GM04503 (cell line): ENCODE results near the gene CTPS2.
"Not testable (repeated sequence)": the region's sequence is repeated elsewhere in the genome, so short reads cannot be mapped to it uniquely, and the experiment has no call there.

Experiments used
- DNase-seq: peaks from one replicate; pipeline ENCODE4 v3.0.0-alpha.2; 2012; ENCODE audit warnings: low read depth

CTPS2 gene

GRCh38 chrX:16712548-16713155, at the start of gene CTPS2:
CTPS2 (minus strand) TSS chrX:16712669; CDS start chrX:16702902, 9,767 bp downstream.
- DNase-seq: peak; percentile 20

- not testable (repeated sequence) for DNase-seq
These were observed 49.0 kb upstream of the CTPS2 start for GRCh38 chrX:16761500-16761899.

GRCh38 chrX:16756724-16757123, 44.3 kb upstream of the CTPS2 start:
- no peak for DNase-seq

DNA sequence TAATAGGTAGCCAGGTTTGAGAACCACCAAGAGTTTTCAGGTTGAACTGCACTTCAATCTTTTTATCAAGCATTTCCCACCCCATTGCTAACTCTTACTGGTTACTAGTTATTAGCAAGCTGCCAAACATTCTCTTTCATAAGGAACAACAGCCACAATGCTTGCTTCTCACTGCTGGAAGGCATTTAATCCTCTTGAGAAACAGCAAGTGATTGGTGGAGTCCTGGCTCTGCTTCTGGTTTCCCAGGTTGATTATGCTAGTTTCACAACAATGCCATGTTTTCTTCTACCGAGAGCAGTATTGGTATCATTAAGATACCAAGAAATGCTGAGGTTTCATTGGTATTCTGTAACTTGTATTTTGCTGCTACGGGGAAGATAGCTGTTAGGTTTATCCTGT, 41.5 kb upstream of the CTPS2 start:
- no peak for DNase-seq

DNA sequence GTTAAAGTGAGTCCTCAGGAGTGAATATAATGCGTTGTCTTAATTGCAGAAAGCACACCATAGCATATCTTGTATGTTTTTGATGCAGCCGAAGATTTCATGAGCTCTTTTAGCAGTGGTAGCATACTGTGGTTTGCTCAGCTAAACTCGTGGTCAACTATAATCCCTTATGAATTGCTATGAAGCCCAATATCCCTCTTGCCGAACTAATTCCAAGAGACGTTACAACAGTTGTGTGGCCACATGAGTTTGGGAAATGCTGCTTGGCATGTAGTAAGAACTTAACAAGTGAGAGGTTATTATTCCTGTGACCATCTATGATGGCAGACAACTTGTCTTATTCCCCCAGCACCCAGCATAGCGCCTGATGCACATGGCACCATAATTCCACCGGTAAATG, 37.7 kb upstream of the CTPS2 start:
- no peak for DNase-seq

GRCh38 chrX:16748425-16748824, 36.0 kb upstream of the CTPS2 start:
- DNase-seq: no peak

DNA sequence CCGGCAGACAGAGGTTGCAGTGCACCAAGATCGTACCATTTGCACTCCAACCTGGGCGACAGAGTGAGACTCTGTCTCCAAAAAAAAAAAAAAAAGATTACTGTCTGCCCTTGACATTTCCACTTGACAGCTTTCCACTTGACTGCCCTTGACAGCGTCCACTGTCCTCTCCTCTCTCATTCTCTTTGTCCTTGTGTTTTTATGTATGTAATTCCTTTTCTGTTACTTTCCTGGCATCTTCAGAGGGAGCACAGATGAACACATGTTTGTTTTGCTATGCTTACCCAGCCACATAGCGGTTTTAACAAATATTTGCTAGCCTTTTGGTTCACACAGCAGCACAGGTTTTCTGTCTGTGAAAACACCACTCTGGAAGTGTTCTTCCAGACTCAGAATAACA, 33.2 kb upstream of the CTPS2 start:
- DNase-seq: no peak

GRCh38 chrX:16745102-16745501, 32.6 kb upstream of the CTPS2 start:
- no peak for DNase-seq

GRCh38 chrX:16743604-16744325, 31.3 kb upstream of the CTPS2 start:
- peak; percentile 56 for DNase-seq

- no peak for DNase-seq
These were observed 27.1 kb upstream of the CTPS2 start for GRCh38 chrX:16739574-16739973.

- DNase-seq: no peak
These were observed 24.6 kb upstream of the CTPS2 start for GRCh38 chrX:16737024-16737423.

GRCh38 chrX:16733013-16733412, 20.5 kb upstream of the CTPS2 start:
- DNase-seq: no peak

GRCh38 chrX:16730450-16730849, 18.0 kb upstream of the CTPS2 start:
- DNase-seq: no peak

DNA sequence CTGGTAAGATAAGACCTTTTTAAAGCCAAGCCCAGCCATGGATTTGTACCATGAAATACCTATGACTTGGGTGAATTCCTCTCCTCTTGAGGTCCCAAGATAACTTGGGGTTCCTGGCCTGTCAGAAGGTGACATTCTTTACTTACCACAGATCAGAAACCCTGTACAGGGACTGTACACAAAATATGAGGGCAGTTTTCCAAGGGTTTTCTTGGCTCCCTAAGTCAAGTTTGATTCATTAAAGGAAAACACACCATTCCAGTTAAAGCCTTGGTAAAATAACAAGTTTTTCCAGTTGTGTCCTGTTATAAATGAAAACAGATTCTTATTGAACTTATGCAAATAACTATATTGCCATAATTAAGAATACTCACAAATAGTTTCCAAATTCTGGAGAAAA, 15.2 kb upstream of the CTPS2 start:
- DNase-seq: no peak

DNA sequence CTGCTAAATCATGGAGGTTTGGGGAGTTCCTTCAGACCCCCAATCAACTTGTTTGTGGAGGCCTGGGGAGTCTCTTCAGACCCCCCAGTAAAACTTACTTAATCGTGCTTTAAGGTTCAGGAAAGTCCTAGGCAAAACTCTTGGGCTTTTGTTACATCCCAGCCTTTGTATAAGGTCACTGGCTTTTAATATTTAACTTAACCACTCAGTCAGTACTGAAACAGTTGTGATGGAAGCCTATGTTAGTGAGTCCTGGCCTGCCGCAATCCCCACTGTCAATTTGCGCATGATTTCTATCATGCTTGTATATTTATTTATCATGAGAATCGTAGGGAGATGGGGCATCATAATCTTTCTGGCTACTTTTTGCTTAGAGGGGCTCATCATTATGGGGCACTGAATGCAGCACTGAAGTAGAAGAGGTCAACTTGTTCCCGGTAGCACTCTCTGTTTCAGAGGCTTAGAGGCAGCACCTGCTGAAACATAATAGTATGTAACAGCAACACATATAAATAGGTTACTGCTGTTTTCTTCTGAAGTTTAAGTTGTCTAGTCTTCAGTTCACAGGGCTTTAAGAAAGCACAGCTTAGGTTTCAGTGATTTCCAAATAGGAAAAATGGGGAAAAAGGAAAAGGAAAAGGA, 14.0 kb upstream of the CTPS2 start:
- DNase-seq: not testable (repeated sequence)

GRCh38 chrX:16725072-16725471, 12.6 kb upstream of the CTPS2 start:
- DNase-seq: no peak

DNA sequence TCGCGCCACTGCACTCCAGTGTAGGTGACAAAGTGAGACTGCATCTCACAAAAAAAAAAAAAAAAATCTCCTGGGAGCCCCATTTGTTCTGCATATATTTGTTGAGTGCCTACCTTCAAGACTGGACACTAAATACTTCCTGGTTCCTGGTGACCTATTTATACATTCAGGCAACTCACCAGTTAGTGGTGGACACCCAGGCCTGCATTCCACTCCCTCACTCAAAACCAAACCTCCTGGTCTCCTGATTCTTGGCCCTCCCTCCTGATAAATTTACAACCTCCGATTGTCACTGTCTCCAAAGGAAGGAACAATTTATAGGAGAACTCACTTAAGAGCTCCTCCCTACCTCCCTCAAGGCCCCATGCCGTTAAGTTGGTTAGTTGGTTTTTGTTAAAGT, 10.0 kb upstream of the CTPS2 start:
- no peak for DNase-seq

DNA sequence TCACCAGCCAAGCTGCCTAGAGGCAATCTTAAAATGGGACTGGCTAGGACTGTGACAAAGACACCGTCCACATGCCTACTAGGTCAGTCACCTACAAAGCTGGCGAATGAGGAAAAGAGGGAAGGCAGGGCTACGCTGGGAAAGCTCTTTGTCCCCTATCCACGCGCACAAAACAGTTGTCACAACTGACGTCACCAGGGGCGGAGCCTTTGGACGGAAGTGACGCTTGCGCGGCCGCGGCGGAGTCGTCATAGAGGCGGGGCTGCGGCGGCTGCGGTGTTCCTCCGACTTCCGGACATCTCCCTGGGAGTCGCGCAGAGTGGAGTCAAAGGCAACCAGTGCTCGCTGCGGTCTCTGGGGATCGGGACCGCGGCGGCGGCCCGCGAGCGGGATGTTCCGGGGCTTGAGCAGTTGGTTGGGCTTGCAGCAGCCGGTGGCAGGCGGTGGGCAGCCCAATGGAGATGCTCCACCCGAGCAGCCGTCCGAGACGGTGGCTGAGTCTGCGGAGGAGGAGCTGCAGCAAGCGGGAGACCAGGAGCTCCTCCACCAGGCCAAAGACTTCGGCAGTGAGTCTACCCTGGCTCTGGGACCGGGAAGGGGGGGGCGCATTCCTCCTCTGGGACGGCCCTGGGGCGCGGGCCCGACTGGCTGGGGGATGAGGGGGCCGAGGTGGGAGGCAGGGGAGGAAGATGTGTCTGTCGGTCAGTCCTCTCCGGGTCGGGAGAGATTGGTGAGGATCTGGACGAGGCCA, 7.0 kb upstream of the CTPS2 start, which contains the start of gene SYAP1:
Gene SYAP1 (plus strand): TSS at position 279 of the 751 bp plus-strand sequence. CDS start 113 bp downstream, at position 392.
- peak; percentile 92 for DNase-seq

- DNase-seq: no peak
These were observed 6.4 kb upstream of the CTPS2 start for GRCh38 chrX:16718824-16719333.

- not testable (repeated sequence) for DNase-seq
These were observed 4.0 kb upstream of the CTPS2 start for GRCh38 chrX:16716451-16716850.

GRCh38 chrX:16715638-16716037, 3.2 kb upstream of the CTPS2 start:
- DNase-seq: not testable (repeated sequence)

- no peak for DNase-seq
These were observed 2.0 kb upstream of the CTPS2 start for GRCh38 chrX:16714504-16714903.
